Left hindlimb (tissue), 1 donor: ENCODE data around the gene C2orf78.

Source experiments
- DNase-seq: peaks from one replicate; pipeline ENCODE4 v3.0.0-alpha.2; 2018

C2orf78 gene

GRCh38 chr2:73841912-73842738 lies 58.1 kb downstream of the C2orf78 start:
- DNase-seq: no peak

DNA sequence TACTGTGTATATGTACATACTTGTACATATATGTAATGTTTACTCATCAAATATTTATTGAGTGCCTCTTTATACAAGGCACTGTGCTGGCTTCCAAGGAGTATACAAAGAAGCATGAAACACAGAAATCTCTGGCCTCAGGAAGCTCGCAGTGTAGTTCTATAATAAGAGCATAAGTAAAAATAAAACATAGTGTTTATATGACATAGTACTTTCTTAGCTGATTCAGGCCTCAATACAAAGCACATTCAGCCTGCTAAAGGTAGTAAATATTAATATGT lies 58.7 kb downstream of the C2orf78 start:
- no peak for DNase-seq

GRCh38 chr2:73844087-73844486 lies 60.1 kb downstream of the C2orf78 start:
- no peak for DNase-seq

GRCh38 chr2:73850009-73850408 lies 66.0 kb downstream of the C2orf78 start:
- DNase-seq: no peak

- no peak for DNase-seq
Measured at GRCh38 chr2:73851274-73851673, 67.3 kb downstream of the C2orf78 start.

GRCh38 chr2:73852020-73852419 lies 68.0 kb downstream of the C2orf78 start:
- DNase-seq: no peak

DNA sequence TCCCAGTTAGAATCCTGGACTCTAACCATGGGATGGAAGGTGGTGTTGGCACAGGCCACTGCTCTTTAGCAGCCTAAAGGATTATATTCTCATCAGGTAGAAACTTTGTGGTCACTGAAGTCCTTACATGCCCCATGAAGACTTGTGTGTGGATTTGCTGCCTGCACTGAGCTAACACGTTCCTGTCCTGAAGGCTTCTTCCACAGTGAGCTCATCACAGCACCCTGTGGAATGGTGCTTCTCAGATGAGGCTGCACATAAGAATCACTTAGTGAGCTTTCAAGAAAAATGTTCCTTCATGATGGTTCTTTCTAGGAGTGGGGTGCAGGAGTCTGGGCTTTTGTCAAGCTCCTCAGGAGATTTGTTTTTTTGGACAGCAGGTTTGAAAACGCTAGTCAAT lies 71.5 kb downstream of the C2orf78 start:
- no peak for DNase-seq

GRCh38 chr2:73856214-73856613 lies 72.2 kb downstream of the C2orf78 start:
- DNase-seq: no peak

DNA sequence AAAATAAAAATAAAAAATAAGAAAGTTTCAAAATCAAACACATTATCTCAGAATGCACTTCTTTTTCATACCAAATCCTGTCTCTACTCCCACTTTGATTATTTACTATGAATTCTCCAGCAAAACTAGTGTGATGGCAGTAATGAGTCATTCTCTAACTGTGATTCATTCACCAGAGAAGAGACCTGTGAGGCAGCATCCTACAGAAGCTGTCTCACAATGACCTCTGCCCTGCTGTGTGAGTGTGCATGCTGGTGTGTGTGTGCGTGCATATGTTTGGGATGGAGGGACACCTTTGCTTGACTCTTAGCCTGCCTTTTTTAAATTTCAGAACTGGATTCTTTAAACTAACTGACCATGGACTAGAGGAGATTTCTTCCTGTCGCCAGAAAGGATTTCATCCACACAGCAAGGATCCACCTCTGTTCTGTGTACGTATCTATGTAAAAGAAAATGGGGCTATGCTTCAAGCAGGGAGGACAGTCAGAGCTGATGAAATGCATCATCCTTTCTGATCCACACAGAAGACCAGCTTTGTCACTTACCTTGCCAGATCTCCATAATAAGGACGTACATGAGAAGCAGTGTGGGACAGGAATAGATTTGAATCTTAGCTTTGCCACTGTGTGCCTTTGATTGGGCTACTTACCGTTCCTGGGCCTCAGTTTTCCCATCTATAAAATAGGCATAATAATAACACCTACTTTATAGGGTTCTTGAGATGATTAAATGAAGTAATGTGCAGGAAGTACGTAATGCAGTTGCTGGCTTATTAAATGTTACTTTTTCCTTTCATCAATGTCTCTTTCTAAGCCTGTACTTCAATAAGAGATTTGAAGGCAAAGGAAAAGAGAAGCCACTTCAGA lies 76.0 kb downstream of the C2orf78 start:
- no peak for DNase-seq

GRCh38 chr2:73862987-73863386 lies 79.0 kb downstream of the C2orf78 start:
- no peak for DNase-seq
